Osteoblast (primary cell): ENCODE results near the gene INSIG1. TPM values are rescaled to one million over a fixed set of nuclear protein-coding genes. Genes with fewer than 3 reads are reported as not detected.

Experiments
- DNase-seq: peaks from one replicate; pipeline ENCODE4 v3.0.0; 2011; ENCODE audit warnings: low spot score, mixed read lengths; ENCODE audit not compliant: insufficient read length; ENCODE audit errors: missing footprints
- H2AFZ ChIP-seq: 2 replicates; pipeline ENCODE4 v1.6.0; 2011; ENCODE audit warnings: mild to moderate bottlenecking, low read length
- H3K27ac ChIP-seq: 2 replicates; pipeline ENCODE4 v1.5.1; 2011; ENCODE audit warnings: mild to moderate bottlenecking, low read depth, low read length, moderate library complexity
- H3K27me3 ChIP-seq: 2 replicates; pipeline ENCODE4 v1.6.0; 2012; ENCODE audit warnings: mild to moderate bottlenecking, control low read depth, inconsistent platforms, low read length, moderate library complexity; ENCODE audit not compliant: insufficient read depth
- H3K36me3 ChIP-seq: 2 replicates; pipeline ENCODE4 v1.5.1; 2011; ENCODE audit warnings: mild to moderate bottlenecking, low read length, control low read depth, moderate library complexity; ENCODE audit not compliant: insufficient read depth
- H3K4me1 ChIP-seq: 2 replicates; pipeline ENCODE4 v1.5.1; 2011; ENCODE audit warnings: mild to moderate bottlenecking, low read length, control low read depth, moderate library complexity; ENCODE audit not compliant: insufficient read depth
- H3K4me2 ChIP-seq: 2 replicates; pipeline ENCODE4 v1.6.0; 2011; ENCODE audit warnings: mild to moderate bottlenecking, low read length; ENCODE audit not compliant: insufficient read depth
- H3K4me3 ChIP-seq: fragments of 200-600 bp; sonication (generic); 3 replicates; pipeline ENCODE4 v1.5.1; 2012; ENCODE audit warnings: mild to moderate bottlenecking, low read length, inconsistent platforms; ENCODE audit not compliant: insufficient read depth
- H3K79me2 ChIP-seq: 2 replicates; pipeline ENCODE4 v1.6.0; 2012; ENCODE audit warnings: mild to moderate bottlenecking, low read length, control low read depth, inconsistent platforms; ENCODE audit not compliant: insufficient read depth
- H3K9me3 ChIP-seq: 2 replicates; pipeline ENCODE4 v1.5.1; 2011; ENCODE audit warnings: low read depth, low read length, control low read depth
- H4K20me1 ChIP-seq: 2 replicates; pipeline ENCODE4 v1.6.0; 2012; ENCODE audit warnings: mild to moderate bottlenecking, low read length, control low read depth; ENCODE audit not compliant: insufficient read depth
- total RNA-seq: library from RNA; depleted of rRNA; stranded (reverse); fragments of >200 nt; gene quantifications from 2 replicates; pipeline ENCODE4 v1.2.3, GENCODE V29; 2012
- TF ChIP-seq, protein P1 (sequence below): IDR thresholded peaks from 2 replicates; pipeline ENCODE4 v1.5.1; 2011; ENCODE audit warnings: mild to moderate bottlenecking, low read depth, low read length, moderate library complexity; ENCODE audit errors: extremely low read depth

INSIG1 gene
- total RNA-seq, 1 donor = 835 TPM

- TF ChIP-seq, protein P1, sequence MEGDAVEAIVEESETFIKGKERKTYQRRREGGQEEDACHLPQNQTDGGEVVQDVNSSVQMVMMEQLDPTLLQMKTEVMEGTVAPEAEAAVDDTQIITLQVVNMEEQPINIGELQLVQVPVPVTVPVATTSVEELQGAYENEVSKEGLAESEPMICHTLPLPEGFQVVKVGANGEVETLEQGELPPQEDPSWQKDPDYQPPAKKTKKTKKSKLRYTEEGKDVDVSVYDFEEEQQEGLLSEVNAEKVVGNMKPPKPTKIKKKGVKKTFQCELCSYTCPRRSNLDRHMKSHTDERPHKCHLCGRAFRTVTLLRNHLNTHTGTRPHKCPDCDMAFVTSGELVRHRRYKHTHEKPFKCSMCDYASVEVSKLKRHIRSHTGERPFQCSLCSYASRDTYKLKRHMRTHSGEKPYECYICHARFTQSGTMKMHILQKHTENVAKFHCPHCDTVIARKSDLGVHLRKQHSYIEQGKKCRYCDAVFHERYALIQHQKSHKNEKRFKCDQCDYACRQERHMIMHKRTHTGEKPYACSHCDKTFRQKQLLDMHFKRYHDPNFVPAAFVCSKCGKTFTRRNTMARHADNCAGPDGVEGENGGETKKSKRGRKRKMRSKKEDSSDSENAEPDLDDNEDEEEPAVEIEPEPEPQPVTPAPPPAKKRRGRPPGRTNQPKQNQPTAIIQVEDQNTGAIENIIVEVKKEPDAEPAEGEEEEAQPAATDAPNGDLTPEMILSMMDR = no peak
- Histone ChIP-seq H3K9me3 (no peaks in the 10 kb centered on the region), H3K4me3 (no peak overlapping the region), H3K79me2 (no peaks in the 10 kb centered on the region), H3K4me2 (peak overlapping the region; percentile 76), H4K20me1 (no peaks in the 10 kb centered on the region), H2AFZ (no peak overlapping the region), H3K36me3 (no peaks in the 10 kb centered on the region), H3K27ac (peak overlapping the region; percentile 98), H3K4me1 (peaks cover 31% of the 10 kb centered on the region), H3K27me3 (no peaks in the 10 kb centered on the region)
- peak; percentile 57 for DNase-seq
These were observed 41.5 kb upstream of the INSIG1 start for GRCh38 chr7:155256081-155256760.

- Histone ChIP-seq H3K36me3 (no peaks in the 10 kb centered on the region), H3K4me2 (peak overlapping the region; percentile 76), H2AFZ (peak overlapping the region; percentile 26), H3K9me3 (no peaks in the 10 kb centered on the region), H3K4me3 (no peak overlapping the region), H3K27ac (peak overlapping the region; percentile 98), H3K27me3 (no peaks in the 10 kb centered on the region), H3K79me2 (no peaks in the 10 kb centered on the region), H3K4me1 (peaks cover 31% of the 10 kb centered on the region), H4K20me1 (no peaks in the 10 kb centered on the region)
- TF ChIP-seq, protein P1 = no peak
- DNase-seq = peak; percentile 66
These were observed 40.8 kb upstream of the INSIG1 start for GRCh38 chr7:155256761-155257481.

- no peaks in the 10 kb centered on the region for H4K20me1 ChIP-seq
- H3K36me3 ChIP-seq = no peaks in the 10 kb centered on the region
- no peaks in the 10 kb centered on the region for H3K27me3 ChIP-seq
- H3K4me1 ChIP-seq = peaks cover 26% of the 10 kb centered on the region
- no peaks in the 10 kb centered on the region for H3K79me2 ChIP-seq
- TF ChIP-seq, protein P1 = no peak
- H3K4me2 ChIP-seq = peak overlapping the region; percentile 76
- no peaks in the 10 kb centered on the region for H3K9me3 ChIP-seq
- peak overlapping the region; percentile 26 for H2AFZ ChIP-seq
- peak; percentile 95 for DNase-seq
- H3K4me3 ChIP-seq = peak overlapping the region; percentile 55
- H3K27ac ChIP-seq = peak overlapping the region; percentile 98
These were observed 40.0 kb upstream of the INSIG1 start for GRCh38 chr7:155257482-155258225.

- H2AFZ ChIP-seq = peak overlapping the region; percentile 26
- H3K9me3 ChIP-seq = no peaks in the 10 kb centered on the region
- H3K4me2 ChIP-seq = peak overlapping the region; percentile 76
- TF ChIP-seq, protein P1 = no peak
- no peaks in the 10 kb centered on the region for H3K36me3 ChIP-seq
- H3K27ac ChIP-seq = peak overlapping the region; percentile 98
- DNase-seq = peak; percentile 95
- no peaks in the 10 kb centered on the region for H3K27me3 ChIP-seq
- H4K20me1 ChIP-seq = no peaks in the 10 kb centered on the region
- peaks cover 21% of the 10 kb centered on the region for H3K4me1 ChIP-seq
- H3K79me2 ChIP-seq = no peaks in the 10 kb centered on the region
- H3K4me3 ChIP-seq = peak overlapping the region; percentile 55
These were observed 39.5 kb upstream of the INSIG1 start for GRCh38 chr7:155258226-155258560.
